GM21367 (cell line): ENCODE measurements around the gene PCIF1.

ENCODE experiments used
- ATAC-seq: cut with Tn5 transposase; IDR thresholded peaks from one replicate; pipeline ENCODE4 v1.9.1; 2021; ENCODE audit not compliant: unreplicated experiment

Gene PCIF1

DNA sequence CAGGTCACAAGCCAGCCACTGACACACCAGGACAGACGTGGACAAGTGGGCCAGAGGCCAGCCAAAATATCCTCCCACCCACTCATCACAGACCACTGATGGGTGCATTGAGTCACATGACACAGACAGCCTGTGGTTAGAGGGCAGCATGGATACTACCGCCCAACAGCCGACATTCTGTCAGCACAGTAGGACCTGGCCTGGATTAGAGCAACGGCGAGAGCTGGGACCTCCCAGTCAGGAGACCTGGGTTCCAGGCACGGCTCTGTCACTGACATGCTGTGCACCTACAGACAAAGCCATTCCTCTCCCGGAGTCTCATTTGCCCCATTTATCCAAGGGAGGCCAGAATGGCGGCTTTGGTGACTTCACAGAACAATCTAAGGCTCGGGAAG, 29.5 kb downstream of the PCIF1 start:
- ATAC-seq: no peak

DNA sequence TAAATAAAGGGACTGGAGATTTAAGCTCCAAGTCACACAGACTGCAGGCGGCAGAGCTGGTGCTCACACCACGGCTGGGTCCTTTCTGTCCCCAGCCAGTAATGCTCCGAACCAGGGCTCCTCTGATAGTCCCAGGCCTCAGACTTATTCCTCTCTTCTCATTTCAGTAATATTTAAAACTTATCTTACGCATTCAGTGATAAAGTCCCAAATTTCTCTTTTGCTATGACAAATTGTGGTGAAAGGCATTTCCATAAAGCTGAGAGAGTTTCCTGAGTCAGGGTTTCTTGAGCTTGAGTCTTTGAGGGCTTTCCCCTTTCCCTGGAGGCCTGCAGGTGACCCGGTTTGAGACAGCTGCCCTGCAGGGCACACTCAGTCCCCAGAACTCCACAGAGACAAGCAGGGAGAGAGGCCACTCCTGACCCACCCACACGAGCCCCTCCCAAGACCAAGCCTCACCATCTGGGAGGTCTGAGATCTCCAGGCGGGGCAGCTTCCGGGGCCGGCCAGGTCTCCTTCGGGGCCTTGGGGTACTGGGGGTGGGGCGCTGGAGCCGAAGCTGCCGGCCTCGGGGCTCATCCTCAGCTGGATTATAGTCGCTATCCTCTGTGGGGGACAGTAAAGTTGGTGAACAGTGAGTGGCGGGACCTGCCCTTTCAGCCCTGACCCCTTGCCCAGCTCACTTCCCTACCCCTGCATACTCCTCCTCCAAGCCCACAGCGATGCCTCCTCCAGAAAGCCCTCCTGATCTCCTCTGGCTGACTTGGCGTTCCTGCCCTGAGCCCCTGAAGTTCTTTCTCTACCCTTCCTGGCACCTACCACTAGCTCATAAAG, 30.9 kb downstream of the PCIF1 start:
- ATAC-seq: no peak

DNA sequence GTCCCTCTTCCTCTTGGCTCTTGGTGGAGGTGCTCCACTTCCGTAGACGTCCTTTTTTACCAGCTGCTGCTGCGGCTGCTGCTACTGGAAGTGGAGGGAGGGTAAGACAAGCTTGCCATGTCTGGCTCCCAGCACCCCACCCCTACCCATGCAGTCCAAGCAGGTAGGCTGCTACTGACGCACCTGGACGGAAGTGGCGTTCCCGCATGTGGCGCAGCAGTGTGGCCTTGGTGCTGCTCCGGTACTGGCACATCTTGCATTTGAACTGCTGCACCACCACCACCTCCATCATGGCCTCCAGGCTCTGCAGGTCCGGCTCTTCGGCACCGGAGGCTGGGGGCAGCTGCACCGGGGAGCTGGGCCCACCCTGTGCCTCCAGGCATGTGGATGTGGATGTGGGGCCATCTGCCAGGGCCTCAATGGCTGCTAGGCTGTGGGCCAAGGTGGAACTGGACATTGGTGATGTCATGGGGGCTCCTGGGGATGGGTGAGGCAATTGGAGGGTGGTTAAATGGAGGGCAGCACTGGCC, 33.1 kb downstream of the PCIF1 start:
- ATAC-seq: no peak

DNA sequence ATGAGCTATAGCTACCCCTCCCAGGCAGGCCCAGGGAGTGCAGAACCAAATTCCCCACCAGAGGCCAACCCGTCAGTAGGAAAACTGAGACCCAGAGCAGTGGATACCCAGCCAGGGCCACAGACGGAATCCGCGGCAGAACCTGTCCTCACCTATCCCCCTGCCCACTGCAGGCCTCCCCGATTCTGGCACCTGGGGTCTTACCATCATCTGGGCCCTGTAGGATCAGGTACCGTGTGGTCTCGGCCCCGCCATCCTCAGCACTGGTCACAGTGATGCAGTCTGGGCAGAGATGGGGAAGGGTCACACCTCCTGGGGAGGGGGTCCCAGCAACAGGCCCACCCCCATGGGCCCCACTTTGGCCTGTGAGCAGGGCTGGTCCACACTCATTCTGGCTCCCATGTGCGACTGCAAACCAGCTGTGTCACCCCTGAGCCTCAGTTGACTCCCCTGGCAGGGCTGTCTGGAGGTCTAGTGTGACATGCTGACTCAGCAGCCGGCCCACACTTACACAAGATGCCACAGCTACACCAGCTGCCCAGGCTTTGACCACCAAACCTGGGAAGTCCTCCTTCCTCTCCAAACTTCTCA, 33.7 kb downstream of the PCIF1 start:
- ATAC-seq: no peak

DNA sequence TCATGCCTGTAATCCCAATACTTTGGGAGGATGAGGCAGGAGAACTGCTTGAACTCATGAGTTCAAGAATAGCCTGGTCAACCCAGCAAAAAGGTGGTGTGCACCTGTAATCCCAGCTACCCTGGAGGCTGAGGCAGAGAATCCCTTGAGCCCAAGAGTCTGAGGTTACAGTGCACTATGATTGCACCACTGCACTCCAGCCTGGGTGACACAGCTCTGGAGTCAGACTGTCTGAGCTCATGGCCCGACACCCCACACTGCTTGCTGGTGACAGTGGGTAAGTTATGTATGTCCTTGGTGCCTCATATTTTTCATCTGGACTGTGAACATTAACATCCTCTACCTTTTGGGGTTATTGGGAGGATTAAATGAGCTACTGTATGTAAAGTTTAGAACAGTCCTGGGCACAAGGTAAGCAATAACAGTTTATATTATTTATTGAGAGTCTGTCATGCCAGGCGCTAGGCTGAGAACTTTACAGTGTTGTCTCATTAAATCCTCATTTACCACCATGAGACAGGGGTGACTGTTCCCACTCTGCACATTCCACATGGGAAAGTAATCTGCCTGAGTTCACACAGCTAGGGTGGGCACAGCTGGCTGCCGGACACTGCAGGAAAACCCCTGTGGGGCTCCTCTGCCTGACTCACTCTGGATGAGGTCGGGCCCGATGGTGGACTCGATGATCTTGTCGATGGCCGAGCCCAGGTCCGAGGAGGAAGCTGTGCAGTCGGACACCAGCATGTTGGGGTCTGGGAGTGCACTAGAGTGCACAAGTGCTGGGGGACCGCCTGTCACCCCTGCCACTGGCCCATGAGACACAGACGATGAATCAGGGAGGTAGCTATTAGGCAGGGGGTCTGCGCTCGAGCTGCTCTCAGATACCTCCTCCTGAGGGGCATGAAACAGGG, 34.6 kb downstream of the PCIF1 start:
- no peak for ATAC-seq

DNA sequence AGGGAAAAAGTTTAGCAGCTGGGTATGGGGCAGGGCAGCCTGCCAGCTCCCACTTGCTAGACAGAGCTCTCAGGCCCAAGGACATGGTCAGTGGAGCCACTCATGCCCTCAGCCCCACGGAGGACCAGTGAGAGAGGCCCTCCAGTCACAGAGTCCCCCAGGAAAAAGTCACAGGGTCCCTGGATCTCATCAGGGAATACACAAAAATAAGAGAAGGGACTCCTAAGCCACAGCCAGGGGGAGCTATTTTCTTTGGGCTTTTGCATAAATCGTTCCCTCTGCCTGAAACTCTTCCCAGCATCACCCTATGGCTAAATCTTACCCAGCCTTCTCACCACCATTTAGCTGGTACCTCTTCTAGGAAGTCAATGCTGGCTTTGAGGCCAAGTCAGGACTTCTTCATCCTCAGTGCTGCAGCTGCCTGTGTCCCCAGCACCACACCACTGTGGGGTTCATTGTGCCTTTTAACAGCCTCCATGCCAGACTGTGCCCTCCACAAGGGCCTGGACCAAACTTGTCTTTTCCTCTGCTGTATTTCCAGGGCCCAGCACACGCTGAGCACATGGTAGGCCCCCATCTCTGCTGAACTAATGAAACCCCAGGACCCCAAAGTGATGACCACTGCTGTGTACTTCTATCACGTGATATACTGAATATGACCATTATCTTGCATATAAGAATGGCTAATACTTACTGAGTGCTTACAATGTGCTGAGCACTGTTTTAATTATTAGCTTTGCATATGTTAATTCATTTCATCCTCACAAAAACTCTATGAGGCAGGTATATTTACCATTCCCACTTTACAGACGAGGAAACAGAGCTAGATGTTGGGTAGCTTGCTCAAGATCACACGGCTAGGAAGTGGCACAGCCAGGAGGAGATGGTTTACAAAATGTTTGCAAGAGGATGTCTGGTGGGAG, 35.5 kb downstream of the PCIF1 start:
- no peak for ATAC-seq

DNA sequence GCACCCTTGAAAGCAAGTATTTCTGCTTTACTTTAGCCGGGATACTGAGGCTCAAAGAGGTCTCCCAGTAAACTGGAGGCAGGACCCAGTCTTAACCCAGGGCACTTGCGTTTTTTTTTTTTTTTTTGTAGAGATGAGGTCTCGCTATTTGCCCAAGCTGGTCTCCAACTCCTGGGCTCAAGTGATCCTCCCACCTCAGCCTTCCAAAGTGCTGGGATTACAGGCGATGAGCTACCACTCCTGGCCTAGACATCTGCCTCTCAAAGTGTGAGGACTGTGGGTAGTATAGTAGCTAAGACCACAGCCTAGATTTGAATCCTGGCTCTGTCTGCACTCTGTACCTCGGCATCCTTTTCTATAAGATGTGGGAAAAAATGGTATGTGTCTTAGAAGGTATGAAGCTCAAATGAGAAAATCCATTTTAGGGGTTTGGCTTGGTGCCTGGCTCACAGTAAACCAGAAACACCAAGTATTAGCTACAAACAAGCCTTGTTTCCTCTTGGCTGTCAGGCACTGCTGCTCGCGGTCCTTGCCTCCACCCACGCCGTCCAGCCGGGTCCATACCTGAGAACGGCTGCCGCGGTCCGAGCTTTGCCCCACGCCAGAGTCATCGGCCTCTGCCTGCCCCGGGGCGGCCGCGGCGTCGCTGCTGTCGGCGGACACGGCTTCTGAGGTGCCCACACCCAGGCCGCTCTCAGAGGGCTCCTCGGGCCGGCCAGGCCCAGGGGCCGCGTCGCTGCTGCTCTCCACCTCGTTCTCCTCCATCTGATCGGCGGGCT, 36.4 kb downstream of the PCIF1 start:
- ATAC-seq: no peak

DNA sequence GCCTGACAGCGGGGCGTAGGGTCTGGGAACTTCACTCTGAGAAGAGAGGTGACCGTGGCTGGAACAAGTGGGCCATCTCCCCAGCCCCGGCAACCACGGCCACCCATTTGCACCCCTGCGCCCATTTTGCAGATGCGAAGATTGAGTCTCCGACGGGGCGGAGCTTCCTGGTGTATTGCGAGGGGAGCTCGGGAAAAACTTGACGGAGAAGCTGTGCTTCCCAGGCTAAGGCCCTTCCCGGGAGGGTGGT, 36.9 kb downstream of the PCIF1 start:
- peak; percentile 7 for ATAC-seq

DNA sequence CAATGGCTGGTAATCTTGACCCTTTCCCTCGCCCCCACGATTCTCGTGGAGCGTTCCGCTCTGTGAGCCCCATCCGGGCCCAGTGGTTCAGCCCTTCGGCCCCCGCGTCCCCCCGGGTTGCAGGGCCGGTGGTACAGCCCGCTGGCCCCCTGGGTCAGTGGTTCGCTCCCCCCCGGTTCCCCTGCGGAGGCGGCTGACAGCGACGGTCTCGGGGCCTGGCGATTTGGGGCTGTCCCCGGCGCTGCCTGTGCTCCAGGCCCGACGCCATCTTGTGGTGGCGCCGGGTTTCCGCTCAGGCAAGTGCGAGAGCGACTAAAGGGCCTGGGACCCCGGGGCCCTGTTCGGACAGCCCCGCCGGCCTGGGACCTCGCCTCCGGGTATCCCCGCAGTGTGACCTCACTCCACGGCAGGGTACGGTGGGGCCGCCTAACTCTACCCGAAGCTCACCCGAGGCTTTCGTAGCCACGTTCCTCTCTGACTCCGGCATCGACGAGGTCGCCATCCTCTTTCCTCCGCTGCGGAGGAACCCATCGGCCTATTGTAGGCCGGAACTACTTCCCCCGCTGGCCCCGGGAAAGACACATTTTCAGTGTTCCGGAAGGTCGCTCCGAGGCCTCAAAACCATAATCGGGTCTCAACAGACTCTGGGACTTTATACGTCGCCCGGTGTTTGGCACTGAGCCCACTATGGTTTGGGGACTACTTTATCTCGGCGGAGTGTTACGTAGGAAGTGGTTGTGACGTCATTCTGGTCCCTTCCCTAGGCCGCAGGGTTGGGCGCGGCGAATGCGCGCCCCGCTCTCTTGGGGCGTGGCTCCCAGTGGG, 37.4 kb downstream of the PCIF1 start, which contains the start of gene ZNF335:
TSS of gene ZNF335 (minus strand) at position 529 of the 825 bp plus-strand sequence. CDS start 793 bp downstream, outside the sequence.
- ATAC-seq: peak; percentile 52

DNA sequence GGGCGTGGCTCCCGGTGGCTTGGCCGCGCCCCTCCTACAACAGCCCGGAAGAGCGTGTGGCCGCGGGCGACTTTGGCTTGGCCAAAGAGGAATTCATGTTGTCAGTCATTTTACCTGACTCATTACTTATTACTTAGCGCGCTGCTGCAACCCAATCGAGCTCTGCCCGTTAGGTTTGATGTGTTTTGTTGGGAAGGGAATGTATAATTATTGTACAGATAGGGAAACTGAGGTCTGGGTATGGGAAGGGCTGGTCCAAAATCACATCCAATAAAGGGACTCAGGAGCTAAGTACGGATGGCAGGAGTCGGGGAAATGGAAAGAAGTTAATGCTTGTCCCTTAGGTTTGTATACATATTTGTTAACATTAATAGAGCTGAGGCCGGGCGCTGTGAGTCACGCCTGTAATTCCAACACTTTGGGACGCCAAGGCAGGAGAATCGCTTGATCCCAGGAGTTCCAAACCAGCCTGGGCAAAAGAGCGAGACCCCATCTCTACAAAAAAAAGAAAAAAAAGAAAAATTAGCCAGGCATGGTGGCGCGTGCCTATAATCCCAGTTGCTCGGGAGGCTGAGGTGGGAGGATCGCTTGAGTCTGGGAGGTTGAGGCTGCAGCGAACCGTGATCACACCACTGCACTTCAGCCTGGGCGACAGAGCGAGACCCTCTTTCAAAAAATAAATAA, 38.2 kb downstream of the PCIF1 start:
- ATAC-seq: no peak

DNA sequence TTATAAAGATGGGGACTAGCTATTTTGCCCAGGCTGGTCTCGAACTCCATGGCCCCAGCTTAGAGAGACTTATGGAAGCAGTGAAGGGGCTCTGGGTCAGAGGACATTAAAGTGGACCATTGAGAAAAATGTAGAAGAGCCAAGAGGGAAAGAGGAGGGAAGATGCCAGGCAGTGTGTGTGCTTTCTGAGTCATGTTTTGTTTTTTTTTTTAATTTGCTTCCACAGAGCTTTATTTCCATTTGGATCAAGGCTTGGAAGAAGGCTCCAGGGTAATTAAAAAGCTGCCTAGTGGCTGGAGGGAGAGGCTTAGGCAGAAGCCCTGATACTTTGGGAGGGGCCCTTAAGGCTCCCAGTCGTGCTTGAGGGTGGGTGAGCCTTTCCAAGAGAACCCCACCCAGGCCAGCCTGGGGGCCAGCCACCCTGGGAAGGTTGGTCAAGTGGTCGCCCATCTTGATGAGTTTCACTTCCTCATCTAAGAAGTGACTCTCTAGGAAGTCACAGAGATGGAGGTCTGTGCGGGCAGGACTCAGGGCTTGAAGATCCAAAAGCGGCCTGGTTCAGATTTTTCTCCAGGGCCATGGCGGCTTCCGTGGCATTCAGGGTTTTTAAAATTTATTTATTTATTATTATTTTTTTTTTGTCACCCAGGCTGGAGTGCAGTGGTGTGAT, 40.5 kb downstream of the PCIF1 start:
- ATAC-seq: no peak

DNA sequence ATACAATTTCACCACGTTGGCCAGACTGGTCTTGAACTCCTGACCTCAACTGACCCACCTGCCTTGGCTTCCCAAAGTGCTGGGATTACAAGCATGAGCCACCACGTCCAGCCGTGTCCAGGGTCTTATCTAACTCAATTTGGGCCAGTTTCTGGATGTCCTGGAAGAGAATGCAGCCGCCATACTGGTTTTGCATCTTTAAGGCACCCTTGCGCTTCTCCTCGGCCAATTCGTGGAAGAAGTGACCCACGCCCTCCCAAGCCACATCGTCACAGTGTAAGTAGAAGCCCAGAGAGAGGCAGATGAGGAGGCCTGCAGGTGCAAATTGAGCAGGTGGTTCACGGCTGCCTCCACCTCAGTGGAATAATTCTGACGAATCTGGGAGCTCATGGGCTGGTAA, 41.2 kb downstream of the PCIF1 start:
- ATAC-seq: no peak

DNA sequence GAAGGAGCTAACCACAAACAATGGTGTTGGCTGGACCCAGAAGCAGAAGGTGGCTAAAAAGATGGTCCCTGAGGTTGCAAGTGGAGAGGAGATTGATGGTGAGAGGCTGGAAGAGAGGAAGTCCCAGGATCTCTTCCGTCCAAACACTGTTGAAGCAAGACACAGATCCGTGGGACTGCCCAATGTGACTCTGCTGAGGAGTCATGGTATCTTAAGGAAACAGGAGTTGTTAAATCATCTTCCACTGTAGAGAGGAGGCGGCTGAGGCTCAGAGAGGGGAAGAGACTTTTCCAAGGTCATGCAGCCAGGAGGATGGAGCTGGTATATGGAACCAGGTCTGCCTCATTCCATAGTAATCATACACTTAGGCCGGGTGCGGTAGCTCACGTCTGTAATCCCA, 41.6 kb downstream of the PCIF1 start:
- no peak for ATAC-seq

DNA sequence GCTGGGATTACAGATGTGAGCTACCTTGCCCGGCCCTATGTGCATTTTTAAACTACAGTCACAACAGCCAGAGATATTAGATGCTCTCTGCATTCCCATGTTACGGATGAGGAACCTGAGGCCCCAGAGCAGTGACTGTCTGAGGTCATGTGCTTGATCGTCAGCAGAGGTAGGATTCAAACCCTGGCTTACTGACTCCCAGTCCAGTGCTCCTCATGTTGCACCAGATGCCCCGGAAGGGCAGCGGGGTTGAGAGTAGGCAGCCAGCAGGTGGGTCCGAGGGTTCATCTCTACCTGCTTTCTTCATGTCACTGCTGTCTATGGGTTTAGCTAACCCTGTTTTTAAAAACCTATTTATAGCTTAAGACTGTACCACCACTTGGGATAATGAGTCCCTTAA, 46.8 kb downstream of the PCIF1 start:
- ATAC-seq: no peak

DNA sequence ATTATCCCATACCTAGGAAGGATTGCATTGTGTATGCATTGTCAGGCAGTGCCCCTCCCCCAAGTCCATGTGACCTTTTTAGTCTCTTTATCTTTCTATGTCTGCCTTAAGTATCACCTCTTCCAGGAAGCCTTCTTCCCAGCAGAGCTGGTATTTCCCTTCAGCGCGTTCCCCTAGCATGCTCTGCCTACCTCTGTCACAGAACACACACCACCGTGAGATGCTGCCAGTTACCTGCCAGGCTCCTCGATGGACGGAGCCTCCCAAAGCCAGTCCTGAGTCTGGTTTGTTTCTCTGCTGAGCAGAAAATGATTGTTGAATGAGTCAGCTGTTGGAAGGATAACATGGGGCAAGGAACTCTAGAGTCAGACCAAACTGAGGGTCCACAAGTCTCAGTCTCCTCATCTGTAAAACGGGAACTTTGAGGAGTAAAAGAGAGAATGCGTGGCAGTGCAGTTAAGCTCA, 48.8 kb downstream of the PCIF1 start:
- no peak for ATAC-seq

DNA sequence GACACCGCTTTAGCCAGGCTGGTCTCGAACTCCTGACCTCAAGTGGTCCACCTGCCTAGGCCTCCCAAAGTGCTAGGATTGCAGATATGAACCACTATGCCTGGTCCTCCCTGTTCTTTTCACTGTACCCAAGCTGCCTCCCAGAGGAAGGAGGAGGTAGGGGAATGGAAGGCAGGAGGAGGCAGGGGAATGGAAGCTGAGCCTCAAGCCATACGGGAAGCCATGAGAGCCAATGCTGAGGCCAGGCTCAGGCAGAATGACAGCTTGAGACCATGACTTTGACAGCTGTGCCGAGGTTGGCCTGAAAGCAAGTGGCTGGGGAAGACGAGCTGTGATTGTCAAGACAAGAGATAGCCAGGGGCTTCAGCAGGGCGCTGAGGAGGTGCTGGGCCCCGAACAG, 51.1 kb downstream of the PCIF1 start:
- ATAC-seq: no peak

DNA sequence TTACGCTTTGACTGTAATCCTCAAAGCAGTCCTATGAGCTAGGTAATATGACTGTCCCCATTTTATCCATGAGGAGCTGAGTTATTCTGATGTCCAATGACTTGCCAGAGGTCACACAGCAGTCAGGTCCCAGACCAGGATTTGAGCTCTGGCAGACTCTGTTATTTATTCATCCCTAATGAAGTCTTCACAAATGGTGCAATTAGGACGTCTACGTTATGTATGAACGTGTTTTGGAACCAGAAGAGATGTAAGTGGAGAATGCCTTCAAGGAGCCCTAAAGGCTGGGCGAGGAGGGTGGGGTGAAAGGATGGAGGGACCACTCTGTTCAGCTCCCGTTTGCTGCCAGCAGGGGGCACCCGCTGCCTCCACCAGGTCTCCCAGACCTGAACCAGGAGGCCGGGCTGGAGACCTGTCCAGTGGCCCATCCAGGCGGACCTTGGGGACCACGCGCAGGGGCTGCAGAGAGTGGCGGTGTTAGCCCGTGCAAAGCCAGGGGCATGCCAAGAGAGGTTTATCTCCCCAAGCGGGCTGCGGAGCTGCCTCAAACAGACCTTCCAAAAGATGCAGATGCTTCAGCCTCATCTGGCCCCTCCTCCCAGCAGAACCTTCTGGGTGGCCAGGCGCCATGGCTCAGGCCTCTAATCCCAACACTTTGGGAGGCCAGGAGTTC, 52.8 kb downstream of the PCIF1 start:
- ATAC-seq: no peak
